GM18502 (cell line): ENCODE data around the gene PCDHB11.
"Not testable (repeated sequence)": the region's sequence is repeated elsewhere in the genome, so short reads cannot be mapped to it uniquely, and the experiment has no call there.

ENCODE experiments used
- ATAC-seq: cut with Tn5 transposase; IDR thresholded peaks from one replicate; pipeline ENCODE4 v1.9.1; 2021; ENCODE audit warnings: mild to moderate bottlenecking; ENCODE audit not compliant: unreplicated experiment, poor library complexity

The PCDHB11 gene

GRCh38 chr5:141234109-141234667 lies 34.8 kb downstream of the PCDHB11 start:
- ATAC-seq, result no peak

DNA sequence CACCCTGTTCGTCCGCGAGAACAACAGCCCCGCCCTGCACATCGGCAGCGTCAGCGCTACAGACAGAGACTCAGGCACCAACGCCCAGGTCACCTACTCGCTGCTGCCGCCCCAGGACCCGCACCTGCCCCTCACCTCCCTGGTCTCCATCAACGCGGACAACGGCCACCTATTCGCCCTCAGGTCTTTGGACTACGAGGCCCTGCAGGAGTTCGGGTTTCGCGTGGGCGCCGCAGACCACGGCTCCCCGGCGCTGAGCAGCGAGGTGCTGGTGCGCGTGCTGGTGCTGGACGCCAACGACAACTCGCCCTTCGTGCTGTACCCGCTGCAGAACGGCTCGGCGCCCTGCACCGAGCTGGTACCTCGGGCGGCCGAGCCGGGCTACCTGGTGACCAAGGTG lies 36.5 kb downstream of the PCDHB11 start:
- not testable (repeated sequence) for ATAC-seq

GRCh38 chr5:141236516-141237313 lies 37.3 kb downstream of the PCDHB11 start:
- no peak for ATAC-seq

DNA sequence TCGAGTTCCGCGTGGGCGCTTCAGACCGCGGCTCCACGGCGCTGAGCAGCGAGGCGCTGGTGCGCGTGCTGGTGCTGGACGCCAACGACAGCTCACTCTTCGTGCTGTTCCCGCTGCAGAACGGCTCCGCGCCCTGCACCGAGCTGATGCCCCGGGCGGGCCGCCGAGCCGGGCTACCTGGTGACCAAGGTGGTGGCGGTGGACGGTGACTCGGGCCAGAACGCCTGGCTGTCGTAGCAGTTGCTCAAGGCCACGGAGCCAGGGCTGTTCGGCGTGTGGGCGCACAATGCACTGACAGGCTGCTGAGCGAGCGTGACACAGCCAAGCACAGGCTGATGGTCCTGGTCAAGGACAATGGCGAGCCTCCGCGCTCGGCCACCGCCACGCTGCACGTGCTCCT lies 42.1 kb downstream of the PCDHB11 start:
- ATAC-seq, result no peak

DNA sequence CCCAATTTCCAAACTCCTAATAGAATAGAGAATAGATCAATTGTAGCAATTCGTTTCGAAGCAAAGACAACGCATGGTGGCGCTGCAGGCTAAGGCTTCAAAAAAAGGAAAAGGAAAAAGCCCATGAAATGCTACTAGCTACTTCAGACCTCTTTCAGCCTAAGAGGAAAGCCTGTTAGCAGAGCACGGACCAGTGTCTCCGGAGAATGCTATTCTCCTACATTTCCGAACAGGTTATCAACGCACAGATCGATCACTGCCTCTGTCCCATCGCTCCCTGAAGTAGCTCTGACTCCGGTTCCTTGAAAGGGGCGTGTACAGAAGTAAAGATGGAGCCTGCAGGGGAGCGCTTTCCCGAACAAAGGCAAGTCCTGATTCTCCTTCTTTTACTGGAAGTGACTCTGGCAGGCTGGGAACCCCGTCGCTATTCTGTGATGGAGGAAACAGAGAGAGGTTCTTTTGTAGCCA lies 45.9 kb downstream of the PCDHB11 start, which contains the start of gene PCDHB15:
TSS of gene PCDHB15 (plus strand) at position 146 of the 468 bp plus-strand sequence. CDS start at position 330, 184 bp downstream.
- ATAC-seq, result no peak

DNA sequence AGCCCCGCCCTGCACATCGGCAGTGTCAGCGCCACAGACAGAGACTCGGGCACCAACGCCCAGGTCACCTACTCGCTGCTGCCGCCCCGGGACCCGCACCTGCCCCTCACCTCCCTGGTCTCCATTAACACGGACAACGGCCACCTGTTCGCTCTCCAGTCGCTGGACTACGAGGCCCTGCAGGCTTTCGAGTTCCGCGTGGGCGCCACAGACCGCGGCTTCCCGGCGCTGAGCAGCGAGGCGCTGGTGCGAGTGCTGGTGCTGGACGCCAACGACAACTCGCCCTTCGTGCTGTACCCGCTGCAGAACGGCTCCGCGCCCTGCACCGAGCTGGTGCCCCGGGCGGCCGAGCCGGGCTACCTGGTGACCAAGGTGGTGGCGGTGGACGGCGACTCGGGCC lies 47.5 kb downstream of the PCDHB11 start:
- not testable (repeated sequence) for ATAC-seq

DNA sequence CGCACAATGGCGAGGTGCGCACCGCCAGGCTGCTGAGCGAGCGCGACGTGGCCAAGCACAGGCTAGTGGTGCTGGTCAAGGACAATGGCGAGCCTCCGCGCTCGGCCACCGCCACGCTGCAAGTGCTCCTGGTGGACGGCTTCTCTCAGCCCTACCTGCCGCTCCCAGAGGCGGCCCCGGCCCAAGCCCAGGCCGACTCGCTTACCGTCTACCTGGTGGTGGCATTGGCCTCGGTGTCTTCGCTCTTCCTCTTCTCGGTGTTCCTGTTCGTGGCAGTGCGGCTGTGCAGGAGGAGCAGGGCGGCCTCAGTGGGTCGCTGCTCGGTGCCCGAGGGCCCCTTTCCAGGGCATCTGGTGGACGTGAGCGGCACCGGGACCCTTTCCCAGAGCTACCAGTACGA lies 48.0 kb downstream of the PCDHB11 start:
- ATAC-seq, result not testable (repeated sequence)

GRCh38 chr5:141250576-141250975 lies 51.1 kb downstream of the PCDHB11 start:
- ATAC-seq, result no peak
